SK-N-SH (cell line): ENCODE data around the gene ZEB2. TPM values are rescaled to one million over a fixed set of nuclear protein-coding genes. Genes with fewer than 3 reads are reported as not detected.

ENCODE experiments used
- CTCF ChIA-PET: fragments of 300-600, 350-600 bp; formaldehyde crosslinking; extraction: SDS; loops from one replicate; lab custom pipeline; 2021; lab: Yijun Ruan, JAX
- POLR2A ChIA-PET: fragments of 350-600 bp; sonication (Branson Sonifier 250); formaldehyde crosslinking; extraction: SDS; loops from one replicate; lab custom pipeline; 2020; ENCODE audit warnings: antibody characterized with exemption, inconsistent platforms; lab: Yijun Ruan, JAX
- DNase-seq: peaks from one replicate; pipeline ENCODE4 v3.0.0; 2012
- H2AFZ ChIP-seq: fragments of 200-600 bp; sonication (generic); 2 replicates; pipeline ENCODE4 v1.8.1; 2016; ENCODE audit warnings: antibody characterized with exemption, mild to moderate bottlenecking, low read depth
- H3F3A ChIP-seq: fragments of 200-600 bp; sonication (generic); replicated peaks from 2 replicates; pipeline ENCODE3; 2016; ENCODE audit warnings: antibody characterized with exemption, mild to moderate bottlenecking; ENCODE audit not compliant: insufficient read depth
- H3K27ac ChIP-seq, 2 experiments: fragments of 200-500 bp in 1 of 2; fragments of 200-600 bp in 1 of 2; sonication (Bioruptor generic) in 1 of 2; sonication (generic), shearing (Covaris generic) in 1 of 2; 2 replicates each; pipeline versions ENCODE4 v1.5.1 to v1.6.1; 2014 to 2016; ENCODE audit warnings: low read depth in 2 of 2, inconsistent platforms in 1 of 2, low read length in 1 of 2, mild to moderate bottlenecking in 1 of 2, mixed read lengths in 1 of 2
- H3K27me3 ChIP-seq: fragments of 200-600 bp; sonication (generic), shearing (Covaris generic); 2 replicates; pipeline ENCODE4 v1.6.1; 2016; ENCODE audit warnings: mixed run types; ENCODE audit not compliant: insufficient read depth
- H3K36me3 ChIP-seq, 2 experiments: fragments of 200-500 bp in 1 of 2; fragments of 200-600 bp in 1 of 2; sonication (Bioruptor generic) in 1 of 2; sonication (generic) in 1 of 2; replicated peaks in 1 of 2; 2 replicates each; pipeline versions ENCODE3 to v1.5.1; 2014 to 2016; ENCODE audit warnings: low read length in 1 of 2, mild to moderate bottlenecking in 1 of 2; ENCODE audit not compliant: insufficient read depth in 2 of 2, control insufficient read depth in 1 of 2
- H3K4me1 ChIP-seq, 2 experiments: fragments of 200-500 bp in 1 of 2; fragments of 200-600 bp in 1 of 2; sonication (Bioruptor generic) in 1 of 2; sonication (generic), shearing (Covaris generic) in 1 of 2; 2 replicates each; pipeline versions ENCODE4 v1.5.1 to v1.6.1; 2014 to 2016; ENCODE audit warnings: low read depth in 1 of 2, low read length in 1 of 2, mixed run types in 1 of 2; ENCODE audit not compliant: insufficient read depth in 2 of 2, control insufficient read depth in 1 of 2
- H3K4me2 ChIP-seq: fragments of 200-600 bp; sonication (generic), shearing (Covaris generic); 2 replicates; pipeline ENCODE4 v1.6.1; 2017; ENCODE audit warnings: mixed run types
- H3K4me3 ChIP-seq, 2 experiments: fragments of 200-500 bp in 1 of 2; fragments of 200-600 bp in 1 of 2; sonication (Bioruptor generic) in 1 of 2; sonication (generic), shearing (Covaris generic) in 1 of 2; 2 replicates each; pipeline versions ENCODE4 v1.5.1 to v1.8.1; 2014 to 2016; ENCODE audit warnings: low read depth in 2 of 2, inconsistent platforms in 1 of 2, low read length in 1 of 2, mild to moderate bottlenecking in 1 of 2, mixed read lengths in 1 of 2, moderate library complexity in 1 of 2
- H3K79me2 ChIP-seq: fragments of 200-600 bp; sonication (generic); 2 replicates; pipeline ENCODE4 v1.8.1; 2017; ENCODE audit warnings: mild to moderate bottlenecking; ENCODE audit not compliant: insufficient read depth
- H3K9ac ChIP-seq: fragments of 200-600 bp; sonication (generic); 2 replicates; pipeline ENCODE4 v1.6.1; 2017; ENCODE audit warnings: mixed run types
- H3K9me2 ChIP-seq: fragments of 200-600 bp; sonication (generic); 2 replicates; pipeline ENCODE4 v1.6.1; 2017; ENCODE audit warnings: mixed run types
- H3K9me3 ChIP-seq: fragments of 200-600 bp; sonication (generic); 2 replicates; pipeline ENCODE4 v1.6.1; 2017; ENCODE audit warnings: mixed run types, mild to moderate bottlenecking, moderate library complexity
- H4K20me1 ChIP-seq: fragments of 200-600 bp; sonication (generic); 2 replicates; pipeline ENCODE4 v1.6.1; 2017; ENCODE audit warnings: mild to moderate bottlenecking, mixed run types; ENCODE audit not compliant: insufficient read depth
- GATA2 ChIP-seq: sonication (generic); formaldehyde crosslinking; IDR thresholded peaks from 2 replicates; pipeline ENCODE4 v1.5.0; 2020; ENCODE audit warnings: mild to moderate bottlenecking, missing genetic modification reagents
- JUND ChIP-seq: IDR thresholded peaks from 2 replicates; pipeline ENCODE4 v1.4.0; 2012
- MEF2A ChIP-seq: IDR thresholded peaks from 2 replicates; pipeline ENCODE4 v1.4.0; 2012; ENCODE audit warnings: low read depth, borderline replicate concordance
- NFIC ChIP-seq: IDR thresholded peaks from 2 replicates; pipeline ENCODE4 v1.4.0; 2012; ENCODE audit warnings: borderline replicate concordance
- POLR2AphosphoS5 ChIP-seq: IDR thresholded peaks from 2 replicates; pipeline ENCODE4 v1.6.1; 2012; ENCODE audit warnings: low read depth, low read length
- RCOR1 ChIP-seq: fragments of 150-350 bp; IDR thresholded peaks from 2 replicates; pipeline ENCODE4 v1.6.1; 2017; ENCODE audit warnings: antibody characterized with exemption, low read length
- RFX5 ChIP-seq: IDR thresholded peaks from 2 replicates; pipeline ENCODE4 v1.6.1; 2012; ENCODE audit warnings: mild to moderate bottlenecking, improper control_type of control experiment, low read length
- TAF1 ChIP-seq: IDR thresholded peaks from 2 replicates; pipeline ENCODE4 v1.6.1; 2012; ENCODE audit warnings: low read depth, mild to moderate bottlenecking, low read length, moderate library complexity, borderline replicate concordance
- TCF12 ChIP-seq: IDR thresholded peaks from 2 replicates; pipeline ENCODE4 v1.4.0; 2012
- TEAD4 ChIP-seq: IDR thresholded peaks from 2 replicates; pipeline ENCODE4 v1.4.0; 2012; ENCODE audit warnings: mild to moderate bottlenecking, borderline replicate concordance; ENCODE audit not compliant: insufficient read depth
- WGBS: methylation state at CpG from one replicate; pipeline ENCODE4 v1.1.6; 2017; ENCODE audit warnings: low lambda C conversion rate; 5-methylcytosine and 5-hydroxymethylcytosine counted together
- polyA plus RNA-seq, 3 experiments: library from polyadenylated mRNA; depleted of rRNA; stranded (reverse); fragments of >200 nt; gene quantifications; 2 replicates each; pipeline ENCODE4 v1.2.3, GENCODE V29; 2012
- TF ChIP-seq, protein P1 (sequence below): IDR thresholded peaks from 2 replicates; pipeline ENCODE4; 2012
- TF ChIP-seq, protein P2 (sequence below): IDR thresholded peaks from 2 replicates; pipeline ENCODE4 v1.6.1; 2012; ENCODE audit warnings: mild to moderate bottlenecking, low read depth, low read length, moderate library complexity
- TF ChIP-seq, protein P3 (sequence below): IDR thresholded peaks from 2 replicates; pipeline ENCODE4 v1.4.0; 2012; ENCODE audit warnings: low read depth, borderline replicate concordance

ZEB2 gene
- polyA plus RNA-seq, 1 of the 3 experiments (the other 2 are of a cell fraction): 16.3 TPM

DNA sequence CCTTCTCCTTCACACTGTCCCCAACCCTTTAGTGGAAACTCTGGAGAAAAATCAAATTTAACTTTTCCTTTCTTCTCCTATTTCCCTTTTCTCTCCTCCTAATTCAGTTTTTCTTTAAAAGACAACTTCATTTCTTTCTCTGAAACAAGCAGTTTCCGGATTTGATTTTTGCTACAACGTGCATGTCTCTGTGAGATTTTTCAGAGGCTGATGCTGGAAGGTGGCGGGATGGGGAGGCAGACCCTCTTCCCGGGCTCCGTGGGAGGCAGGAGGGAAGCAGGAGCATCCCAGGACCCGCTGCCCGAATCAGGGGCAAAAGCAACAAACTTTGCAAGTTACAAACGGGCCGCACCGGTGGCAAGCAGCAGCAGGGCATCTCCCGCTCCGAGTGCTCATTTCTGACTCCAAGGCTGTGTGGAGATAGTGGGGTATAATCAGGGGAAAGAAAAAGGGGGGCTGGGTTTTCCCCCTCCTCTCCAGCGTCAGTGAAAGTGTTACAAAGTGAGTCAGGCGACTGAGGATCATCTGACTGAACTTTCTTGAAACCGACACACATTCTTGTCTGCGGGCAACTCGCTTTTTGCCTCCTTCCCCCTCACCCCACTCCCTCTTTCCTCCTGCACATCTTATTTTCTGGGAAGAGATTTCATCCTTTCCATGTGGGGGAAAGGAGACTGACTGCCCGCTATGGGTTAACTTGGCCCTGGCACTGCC, 6.4 kb downstream of the ZEB2 start:
- ChIA-PET POLR2A (interaction anchor here (0.6 kb wide), 1 partner anchor 33 kb away, joined by 3 read pairs; no protein-coding TSS in a partner anchor), CTCF (no interaction called here)
- Histone ChIP-seq H3K4me2 (peak overlapping the region; percentile 94), H3K36me3 (peaks cover 0 to 10% of the 10 kb centered on the region in 2 experiments), H3K9me3 (no peaks in the 10 kb centered on the region), H3K4me3 (no peak overlapping the region), H2AFZ (no peak overlapping the region), H3K79me2 (peaks cover 96% of the 10 kb centered on the region), H4K20me1 (peaks cover 42% of the 10 kb centered on the region), H3K4me1 (peaks cover 32 to 39% of the 10 kb centered on the region in 2 experiments; a peak in 3 of 4 replicates), H3K9ac (peak overlapping the region; percentile 97; the same call in 1 of the 2 replicates), H3K27me3 (no peaks in the 10 kb centered on the region), H3K9me2 (no peaks in the 10 kb centered on the region), H3F3A (no peaks in the 10 kb centered on the region), H3K27ac (peak overlapping the region in 1 of 2 experiments; percentile 97; a peak in 1 of 4 replicates)
- TF ChIP-seq, protein P1, sequence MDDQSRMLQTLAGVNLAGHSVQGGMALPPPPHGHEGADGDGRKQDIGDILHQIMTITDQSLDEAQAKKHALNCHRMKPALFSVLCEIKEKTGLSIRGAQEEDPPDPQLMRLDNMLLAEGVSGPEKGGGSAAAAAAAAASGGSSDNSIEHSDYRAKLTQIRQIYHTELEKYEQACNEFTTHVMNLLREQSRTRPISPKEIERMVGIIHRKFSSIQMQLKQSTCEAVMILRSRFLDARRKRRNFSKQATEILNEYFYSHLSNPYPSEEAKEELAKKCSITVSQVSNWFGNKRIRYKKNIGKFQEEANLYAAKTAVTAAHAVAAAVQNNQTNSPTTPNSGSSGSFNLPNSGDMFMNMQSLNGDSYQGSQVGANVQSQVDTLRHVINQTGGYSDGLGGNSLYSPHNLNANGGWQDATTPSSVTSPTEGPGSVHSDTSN: 0 out of 2 replicates have a peak, but pooled peaks have one; percentile 7
- 0 out of 2 replicates have a peak, but pooled peaks have one; percentile 8 for TF ChIP-seq NFIC
- TF ChIP-seq, protein P2, sequence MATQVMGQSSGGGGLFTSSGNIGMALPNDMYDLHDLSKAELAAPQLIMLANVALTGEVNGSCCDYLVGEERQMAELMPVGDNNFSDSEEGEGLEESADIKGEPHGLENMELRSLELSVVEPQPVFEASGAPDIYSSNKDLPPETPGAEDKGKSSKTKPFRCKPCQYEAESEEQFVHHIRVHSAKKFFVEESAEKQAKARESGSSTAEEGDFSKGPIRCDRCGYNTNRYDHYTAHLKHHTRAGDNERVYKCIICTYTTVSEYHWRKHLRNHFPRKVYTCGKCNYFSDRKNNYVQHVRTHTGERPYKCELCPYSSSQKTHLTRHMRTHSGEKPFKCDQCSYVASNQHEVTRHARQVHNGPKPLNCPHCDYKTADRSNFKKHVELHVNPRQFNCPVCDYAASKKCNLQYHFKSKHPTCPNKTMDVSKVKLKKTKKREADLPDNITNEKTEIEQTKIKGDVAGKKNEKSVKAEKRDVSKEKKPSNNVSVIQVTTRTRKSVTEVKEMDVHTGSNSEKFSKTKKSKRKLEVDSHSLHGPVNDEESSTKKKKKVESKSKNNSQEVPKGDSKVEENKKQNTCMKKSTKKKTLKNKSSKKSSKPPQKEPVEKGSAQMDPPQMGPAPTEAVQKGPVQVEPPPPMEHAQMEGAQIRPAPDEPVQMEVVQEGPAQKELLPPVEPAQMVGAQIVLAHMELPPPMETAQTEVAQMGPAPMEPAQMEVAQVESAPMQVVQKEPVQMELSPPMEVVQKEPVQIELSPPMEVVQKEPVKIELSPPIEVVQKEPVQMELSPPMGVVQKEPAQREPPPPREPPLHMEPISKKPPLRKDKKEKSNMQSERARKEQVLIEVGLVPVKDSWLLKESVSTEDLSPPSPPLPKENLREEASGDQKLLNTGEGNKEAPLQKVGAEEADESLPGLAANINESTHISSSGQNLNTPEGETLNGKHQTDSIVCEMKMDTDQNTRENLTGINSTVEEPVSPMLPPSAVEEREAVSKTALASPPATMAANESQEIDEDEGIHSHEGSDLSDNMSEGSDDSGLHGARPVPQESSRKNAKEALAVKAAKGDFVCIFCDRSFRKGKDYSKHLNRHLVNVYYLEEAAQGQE: no peak
- no peak for TF ChIP-seq RFX5
- 71% methylated on average over 18 of the region's 18 CpGs for whole genome bisulfite sequencing
- no peak for DNase-seq

DNA sequence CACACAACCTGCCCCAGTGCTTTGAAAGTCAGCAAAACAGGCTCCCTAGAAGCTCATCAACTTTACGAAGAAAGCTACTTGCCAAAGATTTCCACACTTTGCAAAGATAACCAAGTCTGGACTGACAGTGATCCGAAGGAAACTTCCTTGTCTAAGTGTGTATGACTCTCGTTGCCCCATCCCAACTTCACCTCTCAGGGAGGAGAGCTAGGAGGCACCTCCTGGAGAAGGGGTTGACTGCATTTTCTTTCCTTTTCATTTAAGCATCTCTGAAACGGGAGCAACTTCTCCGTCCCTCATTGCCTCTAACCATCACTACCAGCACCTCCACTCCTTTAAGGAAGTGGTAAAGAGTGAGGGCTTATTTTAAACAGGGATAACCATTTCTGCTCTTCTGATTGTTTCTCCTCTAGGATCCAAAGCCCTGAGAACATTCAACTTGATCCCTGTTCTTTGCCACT, 7.0 kb downstream of the ZEB2 start:
- Histone ChIP-seq H3K79me2 (peaks cover 96% of the 10 kb centered on the region), H3K36me3 (peaks cover 0 to 13% of the 10 kb centered on the region in 2 experiments), H3K9me2 (no peaks in the 10 kb centered on the region), H2AFZ (no peak overlapping the region), H3K4me1 (peaks cover 38 to 45% of the 10 kb centered on the region in 2 experiments), H3K27ac (peak overlapping the region in 1 of 2 experiments; percentile 40; a peak in 1 of 4 replicates), H3F3A (no peaks in the 10 kb centered on the region), H3K9me3 (no peaks in the 10 kb centered on the region), H3K4me3 (no peak overlapping the region), H3K4me2 (peak overlapping the region; percentile 94; the same call in 1 of the 2 replicates), H3K27me3 (no peaks in the 10 kb centered on the region), H3K9ac (no peak overlapping the region), H4K20me1 (peaks cover 48% of the 10 kb centered on the region)
- POLR2A ChIA-PET: interaction anchor here (0.6 kb wide), 1 partner anchor 32 kb away, joined by 3 read pairs; no protein-coding TSS in a partner anchor
- DNase-seq: no peak
- 94% methylated on average over 4 of the region's 5 CpGs for WGBS
- CTCF ChIA-PET: no interaction called here
- no peak for TF ChIP-seq TCF12
- TF ChIP-seq RCOR1: no peak
- TF ChIP-seq NFIC: no peak
- TF ChIP-seq, protein P2: no peak
- TF ChIP-seq RFX5: no peak
- no peak for TF ChIP-seq JUND
- no peak for TF ChIP-seq TAF1
- TF ChIP-seq POLR2AphosphoS5: no peak
- no peak for TF ChIP-seq MEF2A
- no peak for TF ChIP-seq TEAD4
- TF ChIP-seq, protein P3, sequence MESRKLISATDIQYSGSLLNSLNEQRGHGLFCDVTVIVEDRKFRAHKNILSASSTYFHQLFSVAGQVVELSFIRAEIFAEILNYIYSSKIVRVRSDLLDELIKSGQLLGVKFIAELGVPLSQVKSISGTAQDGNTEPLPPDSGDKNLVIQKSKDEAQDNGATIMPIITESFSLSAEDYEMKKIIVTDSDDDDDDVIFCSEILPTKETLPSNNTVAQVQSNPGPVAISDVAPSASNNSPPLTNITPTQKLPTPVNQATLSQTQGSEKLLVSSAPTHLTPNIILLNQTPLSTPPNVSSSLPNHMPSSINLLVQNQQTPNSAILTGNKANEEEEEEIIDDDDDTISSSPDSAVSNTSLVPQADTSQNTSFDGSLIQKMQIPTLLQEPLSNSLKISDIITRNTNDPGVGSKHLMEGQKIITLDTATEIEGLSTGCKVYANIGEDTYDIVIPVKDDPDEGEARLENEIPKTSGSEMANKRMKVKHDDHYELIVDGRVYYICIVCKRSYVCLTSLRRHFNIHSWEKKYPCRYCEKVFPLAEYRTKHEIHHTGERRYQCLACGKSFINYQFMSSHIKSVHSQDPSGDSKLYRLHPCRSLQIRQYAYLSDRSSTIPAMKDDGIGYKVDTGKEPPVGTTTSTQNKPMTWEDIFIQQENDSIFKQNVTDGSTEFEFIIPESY: no peak
- no peak for TF ChIP-seq GATA2 (CRISPR knock-in tag)
